Mucosa of descending colon (tissue), 3 donors: Measurements from ENCODE around the gene CDK5RAP2. TPM values are rescaled to one million over a fixed set of nuclear protein-coding genes. Genes with fewer than 3 reads are reported as not detected.

Experiments
- ATAC-seq: fragments of 200-7000 bp; cut with Tn5 transposase; one replicate; pipeline ENCODE4 v1.9.1; 2020; ENCODE audit warnings: mild to moderate bottlenecking, moderate library complexity
- DNase-seq, 3 donors: peaks; one replicate each; pipeline ENCODE4 v3.0.0-alpha.2; 2020
- H3K36me3 ChIP-seq: fragments of 200-600 bp; one replicate; pipeline ENCODE4 v1.8.0; 2021; ENCODE audit warnings: low read depth, mild to moderate bottlenecking
- H3K4me1 ChIP-seq: fragments of 200-600 bp; one replicate; pipeline ENCODE4 v1.8.0; 2021; ENCODE audit warnings: low read depth, mild to moderate bottlenecking
- H3K4me3 ChIP-seq: fragments of 200-600 bp; one replicate; pipeline ENCODE4 v1.8.0; 2021; ENCODE audit warnings: mild to moderate bottlenecking
- H3K9me3 ChIP-seq: fragments of 200-600 bp; one replicate; pipeline ENCODE4 v1.8.0; 2021; ENCODE audit warnings: mild to moderate bottlenecking
- intact Hi-C, 2 donors: fragments of 100-400 bp; cut with DNase I in 1 of 2; cut with micrococcal nuclease in 1 of 2; formaldehyde crosslinking; loops; one replicate each; pipeline versions ENCODE4 v1.11.0 to v1.11.1; 2022; cut with DNase I, micrococcal nuclease
- total RNA-seq, 3 donors: library from RNA; stranded (reverse); fragmentation: NEBNext Ultra II Directional in 2 of 3; extraction: Animal tissue kit (Norgen Biotek cat#: 25700) in 2 of 3; gene quantifications; one replicate each; pipeline versions ENCODE4 v1.2.1 to v1.2.4, GENCODE V29; 2021 to 2023
- TF ChIP-seq, protein P1 (sequence below): fragments of 200-600 bp; IDR thresholded peaks from one replicate; pipeline ENCODE4 v1.8.0; 2022; ENCODE audit warnings: antibody characterized with exemption, mild to moderate bottlenecking
- donor health status: DM: no; HTN: no; CAD: no; lungs with moderate emphysema.
- donor health status: DM: no; HTN: no; CAD: no.
- donor health status: DM: no; HTN: yes; CAD: no.

The CDK5RAP2 gene
- total RNA-seq, 3 donors from 2014 or later = 27.0 to 62.4 (median 35.1) TPM

DNA sequence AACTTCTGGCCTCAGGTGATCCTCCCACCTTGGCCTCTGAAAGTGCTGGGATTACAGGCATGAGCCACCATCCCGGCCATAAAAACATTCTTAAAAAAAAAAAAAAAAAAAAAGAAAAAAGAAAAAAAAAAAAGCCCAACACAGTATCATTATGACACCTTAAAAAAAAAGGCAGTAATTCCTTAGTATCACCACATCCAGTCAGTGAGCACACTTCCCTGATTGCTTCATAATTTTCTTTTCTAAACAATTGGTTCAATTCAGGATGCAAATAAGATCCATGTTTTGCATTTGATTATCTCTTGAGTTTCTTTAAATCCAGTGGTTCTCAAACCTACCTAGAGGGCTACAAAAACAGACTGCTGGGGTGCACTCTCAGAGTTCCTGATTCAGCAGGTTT, 182.5 kb downstream of the CDK5RAP2 start:
- Histone ChIP-seq H3K36me3 (peaks cover 4% of the 10 kb centered on the region), H3K4me3 (no peak overlapping the region), H3K9me3 (no peaks in the 10 kb centered on the region), H3K4me1 (no peaks in the 10 kb centered on the region)
- DNase-seq = no peak
- TF ChIP-seq, protein P1, sequence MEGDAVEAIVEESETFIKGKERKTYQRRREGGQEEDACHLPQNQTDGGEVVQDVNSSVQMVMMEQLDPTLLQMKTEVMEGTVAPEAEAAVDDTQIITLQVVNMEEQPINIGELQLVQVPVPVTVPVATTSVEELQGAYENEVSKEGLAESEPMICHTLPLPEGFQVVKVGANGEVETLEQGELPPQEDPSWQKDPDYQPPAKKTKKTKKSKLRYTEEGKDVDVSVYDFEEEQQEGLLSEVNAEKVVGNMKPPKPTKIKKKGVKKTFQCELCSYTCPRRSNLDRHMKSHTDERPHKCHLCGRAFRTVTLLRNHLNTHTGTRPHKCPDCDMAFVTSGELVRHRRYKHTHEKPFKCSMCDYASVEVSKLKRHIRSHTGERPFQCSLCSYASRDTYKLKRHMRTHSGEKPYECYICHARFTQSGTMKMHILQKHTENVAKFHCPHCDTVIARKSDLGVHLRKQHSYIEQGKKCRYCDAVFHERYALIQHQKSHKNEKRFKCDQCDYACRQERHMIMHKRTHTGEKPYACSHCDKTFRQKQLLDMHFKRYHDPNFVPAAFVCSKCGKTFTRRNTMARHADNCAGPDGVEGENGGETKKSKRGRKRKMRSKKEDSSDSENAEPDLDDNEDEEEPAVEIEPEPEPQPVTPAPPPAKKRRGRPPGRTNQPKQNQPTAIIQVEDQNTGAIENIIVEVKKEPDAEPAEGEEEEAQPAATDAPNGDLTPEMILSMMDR = no peak
- intact Hi-C loops = no loop called here
- no peak for ATAC-seq

DNA sequence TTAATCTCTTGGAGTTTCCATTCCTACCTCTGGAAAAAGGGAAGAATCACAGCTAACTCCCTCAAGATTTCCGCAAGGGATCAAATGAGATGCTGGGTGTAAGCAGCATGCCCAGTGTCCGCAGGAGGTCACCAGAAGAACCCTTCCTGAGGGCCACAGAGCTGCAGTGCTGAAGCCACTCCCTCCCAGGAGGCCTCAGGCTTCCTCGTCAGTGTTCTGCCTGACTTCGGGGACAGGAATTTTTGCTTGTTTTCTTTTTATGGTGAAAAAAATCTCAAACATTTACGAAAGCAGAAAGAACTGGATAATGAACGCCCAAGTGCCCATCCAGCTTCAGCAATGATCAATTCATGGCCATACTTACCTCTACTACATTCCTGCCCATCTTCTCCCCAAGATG, 183.0 kb downstream of the CDK5RAP2 start:
- no peak overlapping the region for H3K4me3 ChIP-seq
- TF ChIP-seq, protein P1 = no peak
- ATAC-seq = no peak
- no peaks in the 10 kb centered on the region for H3K36me3 ChIP-seq
- no peaks in the 10 kb centered on the region for H3K9me3 ChIP-seq
- no peaks in the 10 kb centered on the region for H3K4me1 ChIP-seq
- intact Hi-C loops = no loop called here
- DNase-seq = no peak

DNA sequence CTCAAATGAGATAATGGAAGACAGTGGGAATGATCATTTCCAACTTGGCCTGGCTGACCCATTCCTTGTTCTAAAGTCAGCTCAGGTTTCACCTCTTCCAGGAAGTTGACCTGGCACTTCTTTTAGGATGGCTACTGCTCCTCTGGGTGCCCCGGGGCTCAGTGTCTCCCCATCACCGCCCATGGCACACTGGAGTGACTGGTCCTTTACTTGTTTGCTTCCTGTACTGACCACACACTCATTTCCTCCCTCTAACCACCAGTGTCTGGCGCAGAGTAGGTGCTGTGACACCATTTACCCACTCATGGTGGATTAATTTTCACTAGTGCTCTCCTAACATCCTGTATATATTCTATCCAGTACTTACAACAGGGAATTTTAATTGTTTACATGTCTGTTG, 183.5 kb downstream of the CDK5RAP2 start:
- DNase-seq (no peak), ATAC-seq (no peak)
- intact Hi-C loops = no loop called here
- Histone ChIP-seq H3K4me3 (no peak overlapping the region), H3K36me3 (no peaks in the 10 kb centered on the region), H3K9me3 (no peaks in the 10 kb centered on the region), H3K4me1 (no peaks in the 10 kb centered on the region)
- TF ChIP-seq, protein P1 = no peak

DNA sequence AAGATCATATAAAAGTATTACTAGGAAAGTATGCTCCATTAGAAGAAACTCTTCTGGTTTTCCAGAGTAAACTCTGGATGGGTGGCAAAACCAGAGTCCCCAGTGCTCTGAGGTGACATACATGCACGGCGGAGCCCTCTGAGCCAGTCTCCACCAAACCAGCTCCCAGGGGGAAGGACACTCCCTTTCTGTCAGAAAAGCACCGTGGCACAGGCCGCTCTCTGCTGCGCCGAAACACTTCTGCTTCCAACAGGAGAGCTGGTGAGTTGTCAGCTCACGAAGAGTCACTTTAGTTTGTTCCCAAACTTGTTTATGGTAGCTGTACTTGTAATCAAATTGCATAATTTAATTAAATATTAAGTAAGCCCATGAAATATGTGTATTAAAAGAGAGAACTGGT, 184.6 kb downstream of the CDK5RAP2 start:
- Histone ChIP-seq H3K4me1 (no peaks in the 10 kb centered on the region), H3K9me3 (no peaks in the 10 kb centered on the region), H3K36me3 (no peaks in the 10 kb centered on the region), H3K4me3 (no peak overlapping the region)
- intact Hi-C loops = no loop called here
- ATAC-seq (no peak), DNase-seq (no peak)
- TF ChIP-seq, protein P1 = no peak

DNA sequence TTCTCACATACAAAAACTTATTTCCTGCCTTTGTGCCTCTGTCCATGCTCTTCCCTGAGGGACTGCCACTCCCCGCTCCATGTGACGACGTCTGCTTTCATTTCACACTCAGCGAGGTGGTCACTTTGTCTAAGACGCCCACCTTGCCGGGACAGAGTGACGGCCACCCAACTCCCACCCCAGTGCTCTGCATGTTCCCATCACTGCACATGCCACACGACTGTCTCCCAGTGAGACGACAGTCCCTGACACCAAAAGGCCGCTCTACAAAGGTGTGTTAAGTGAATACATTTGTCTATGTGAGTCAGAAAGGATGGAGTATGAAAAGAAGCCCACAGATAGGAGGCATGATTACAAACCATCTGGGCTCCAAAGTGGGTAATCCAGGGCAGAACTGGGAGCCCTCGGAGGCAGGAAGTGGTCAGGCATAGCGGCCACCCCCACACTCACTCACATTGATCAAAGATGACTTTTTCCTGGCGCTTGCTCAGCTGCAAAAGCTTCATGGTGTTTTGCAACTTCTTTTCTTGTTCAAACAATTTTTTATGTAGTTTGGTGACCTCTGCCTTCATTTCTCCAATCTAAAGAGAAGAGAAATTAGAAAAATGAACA, 185.8 kb downstream of the CDK5RAP2 start:
- H3K36me3 ChIP-seq = no peaks in the 10 kb centered on the region
- TF ChIP-seq, protein P1 = no peak
- H3K9me3 ChIP-seq = no peaks in the 10 kb centered on the region
- DNase-seq = no peak
- intact Hi-C loops = no loop called here
- no peak for ATAC-seq
- H3K4me1 ChIP-seq = no peaks in the 10 kb centered on the region
- H3K4me3 ChIP-seq = no peak overlapping the region
